Pons (tissue), 1 donor: ENCODE data around the gene TIMM50.
A peak's percentile ranks its signal among the peaks of the same experiment; 100 is the strongest.
"Not testable (repeated sequence)": the region's sequence is repeated elsewhere in the genome, so short reads cannot be mapped to it uniquely, and the experiment has no call there.

Experiments
- DNase-seq: peaks from one replicate; pipeline ENCODE4 v3.0.0-alpha.2; 2016; ENCODE audit warnings: low spot score

Gene TIMM50

DNA sequence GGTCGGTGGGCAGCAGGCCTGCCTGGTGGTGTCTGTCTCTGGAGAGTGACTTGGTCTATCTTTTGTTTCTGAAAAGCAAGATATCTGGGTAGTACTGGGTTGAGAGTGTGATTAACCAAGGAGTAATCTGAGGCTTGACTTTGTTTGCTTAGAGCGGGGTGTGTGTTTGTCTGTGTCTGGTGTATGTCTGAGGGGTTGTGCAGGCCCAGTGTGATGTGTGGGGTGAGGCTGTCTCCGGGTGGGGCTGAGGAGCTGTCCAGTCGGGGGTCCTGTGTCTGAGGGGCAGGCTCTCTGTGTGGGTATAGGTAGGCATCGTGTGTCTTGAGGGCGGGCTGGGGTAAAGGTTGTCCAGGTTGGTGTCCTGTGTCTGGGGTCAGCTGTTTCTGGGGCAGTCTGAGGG lies 11.1 kb upstream of the TIMM50 start:
- DNase-seq = no peak

DNA sequence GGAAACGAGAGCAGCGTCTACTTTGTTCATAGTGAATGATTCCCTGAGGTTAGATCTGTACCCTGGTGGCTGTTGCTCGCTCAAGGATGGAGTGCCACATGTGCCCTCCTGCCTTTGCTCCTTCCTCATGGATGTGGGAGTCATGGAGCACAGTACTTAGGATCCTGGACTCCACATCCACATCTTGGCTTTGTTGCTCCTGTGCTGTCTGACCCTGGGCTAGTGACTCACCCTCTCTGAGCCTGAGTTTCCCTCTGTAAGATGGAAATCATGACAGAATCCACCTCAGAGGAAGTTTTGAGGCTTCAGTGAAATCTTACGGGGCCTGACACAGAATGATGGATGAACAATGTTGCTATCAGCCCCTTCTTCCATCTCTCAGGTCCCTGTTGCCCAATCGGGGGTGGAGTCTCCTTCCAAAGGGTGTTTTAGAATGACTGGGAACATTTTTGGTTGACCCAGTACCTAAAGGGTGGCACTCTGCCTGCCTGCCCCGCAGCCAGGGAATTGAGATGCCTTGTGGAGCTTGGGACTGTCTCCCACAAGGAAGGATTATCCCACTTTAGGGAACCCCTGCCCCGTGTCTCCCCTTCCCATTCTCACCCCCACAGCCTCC lies 9.8 kb upstream of the TIMM50 start:
- DNase-seq = no peak

DNA sequence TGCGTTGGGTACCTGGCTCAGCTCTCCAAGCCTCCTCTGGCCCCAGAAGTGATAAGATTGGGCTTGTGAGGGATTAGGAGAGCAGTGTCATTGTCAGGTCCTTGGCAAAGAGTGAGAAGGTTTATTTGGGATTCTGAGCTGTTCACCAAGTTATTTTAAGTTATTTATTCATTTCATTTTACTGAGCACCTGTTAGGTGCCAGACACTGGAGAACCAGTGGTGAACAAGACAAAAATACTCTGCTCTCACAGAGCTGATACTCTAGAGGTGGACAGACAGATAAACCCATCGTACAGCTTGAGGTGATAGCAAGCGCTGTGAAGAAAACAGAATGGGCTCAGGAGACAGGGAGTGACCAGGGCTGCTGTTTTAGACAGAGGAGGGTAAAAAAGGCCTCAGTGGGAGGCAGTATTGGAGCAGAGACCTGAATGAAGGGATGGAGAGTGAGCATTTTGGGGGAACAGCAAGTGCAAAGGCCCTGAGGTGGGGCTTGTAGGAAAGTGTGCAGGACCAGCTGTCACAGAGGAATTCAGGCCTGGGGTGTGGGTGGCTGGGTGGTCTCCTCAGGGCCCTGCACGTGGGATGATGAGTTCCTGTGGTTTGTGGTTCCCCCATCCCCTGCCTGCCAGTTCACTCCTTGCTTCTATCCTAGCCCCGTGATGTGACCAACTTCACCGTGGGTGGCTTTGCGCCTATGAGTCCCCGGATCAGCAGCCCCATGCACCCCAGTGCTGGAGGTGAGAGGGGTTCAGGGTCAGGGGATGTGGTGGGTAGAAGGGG lies 8.7 kb upstream of the TIMM50 start:
- no peak for DNase-seq

- DNase-seq = no peak
Observed at GRCh38 chr19:39472746-39473442, 7.7 kb upstream of the TIMM50 start.

- DNase-seq = no peak
Observed at GRCh38 chr19:39473443-39473960, 7.1 kb upstream of the TIMM50 start.

- DNase-seq = no peak
Observed at GRCh38 chr19:39474139-39474620, 6.5 kb upstream of the TIMM50 start.

DNA sequence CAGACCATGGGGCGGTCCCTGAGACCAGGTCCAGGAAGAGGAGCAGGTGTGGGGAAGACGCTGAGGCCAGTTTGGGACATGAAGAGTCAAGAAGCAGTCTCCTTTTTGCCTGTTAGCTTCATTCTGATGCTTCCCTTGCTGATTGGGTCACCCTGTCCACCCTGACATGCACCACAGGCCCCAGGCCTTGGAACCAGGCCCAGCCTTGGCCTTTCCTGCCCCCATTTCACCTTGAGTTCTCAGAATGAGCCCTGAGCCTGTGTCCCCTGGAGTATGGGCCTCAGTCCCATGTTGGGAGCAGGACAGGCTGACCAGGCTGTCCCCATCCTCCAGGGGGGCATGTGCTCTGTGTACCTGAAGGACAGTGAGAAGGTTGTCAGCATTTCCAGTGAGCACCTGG lies 4.9 kb upstream of the TIMM50 start:
- no peak for DNase-seq

- DNase-seq = not testable (repeated sequence)
Observed at GRCh38 chr19:39479319-39479801, 1.3 kb upstream of the TIMM50 start.

GRCh38 chr19:39479916-39480315 lies 722 bp upstream of the TIMM50 start:
- no peak for DNase-seq

DNA sequence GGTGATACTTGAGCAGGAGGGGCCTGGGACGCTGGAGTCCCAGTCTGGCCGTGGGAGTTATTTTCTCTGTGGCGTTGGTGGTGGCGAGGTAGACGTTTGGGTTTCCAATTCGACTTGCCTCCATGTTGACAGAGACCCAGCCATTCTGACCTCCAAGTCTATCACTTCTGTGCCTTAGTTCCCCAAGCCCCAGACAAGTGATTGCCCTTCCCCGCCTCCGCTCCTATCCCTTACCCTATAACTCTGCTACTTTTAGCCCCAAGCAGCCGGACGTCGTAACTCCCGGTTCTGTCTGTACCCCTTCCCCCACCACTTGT lies 549 bp downstream of the TIMM50 start:
- DNase-seq = no peak

DNA sequence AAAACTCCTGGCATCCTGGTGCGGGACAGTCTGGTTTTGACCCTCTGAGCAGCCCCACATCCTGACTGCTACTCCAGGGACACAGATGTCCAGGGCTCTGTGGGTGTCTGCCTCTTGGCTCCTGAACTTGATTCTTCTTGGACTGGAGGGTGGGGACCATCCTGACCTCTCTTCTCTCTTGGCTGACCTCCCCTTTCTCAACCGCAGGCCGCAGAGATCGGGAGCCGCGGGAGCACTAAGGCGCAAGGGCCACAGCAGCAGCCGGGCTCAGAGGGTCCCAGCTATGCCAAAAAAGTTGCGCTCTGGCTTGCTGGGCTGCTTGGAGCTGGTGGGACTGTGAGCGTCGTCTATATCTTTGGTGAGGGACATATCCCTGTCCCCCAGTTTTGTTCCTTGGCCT lies 1.0 kb downstream of the TIMM50 start:
- no peak for DNase-seq

- no peak for DNase-seq
Observed at GRCh38 chr19:39483141-39483540, 2.5 kb downstream of the TIMM50 start.

- DNase-seq = no peak
Observed at GRCh38 chr19:39489756-39490155, 9.1 kb downstream of the TIMM50 start.

- DNase-seq = no peak
Observed at GRCh38 chr19:39492225-39492624, 11.6 kb downstream of the TIMM50 start.

- DNase-seq = no peak
Observed at GRCh38 chr19:39492788-39493187, 12.2 kb downstream of the TIMM50 start.

- DNase-seq = no peak
Observed at GRCh38 chr19:39494661-39495060, 14.0 kb downstream of the TIMM50 start.

DNA sequence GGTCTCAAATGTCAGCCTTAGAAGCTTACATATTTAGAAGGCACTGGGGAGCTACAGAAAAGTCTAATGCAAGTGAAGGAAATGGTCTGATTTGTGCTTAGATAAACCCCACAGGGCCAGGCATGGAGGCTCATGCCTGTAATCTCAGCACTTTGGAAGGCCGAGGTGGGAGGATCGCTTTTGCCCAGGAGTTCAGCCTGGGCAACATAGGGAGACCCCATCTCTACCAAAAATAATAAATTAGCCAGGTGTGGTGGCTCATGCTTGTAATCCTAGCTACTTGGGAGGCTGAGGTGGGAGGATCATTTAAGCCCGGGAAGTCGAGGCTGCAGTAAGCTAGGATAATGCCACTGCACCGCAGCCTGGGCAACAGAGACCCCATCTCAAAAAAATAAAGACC lies 15.4 kb downstream of the TIMM50 start:
- DNase-seq = no peak

GRCh38 chr19:39497701-39497995 lies 17.0 kb downstream of the TIMM50 start:
- no peak for DNase-seq

GRCh38 chr19:39497996-39498797 lies 17.6 kb downstream of the TIMM50 start:
- peak; percentile 14 for DNase-seq

DNA sequence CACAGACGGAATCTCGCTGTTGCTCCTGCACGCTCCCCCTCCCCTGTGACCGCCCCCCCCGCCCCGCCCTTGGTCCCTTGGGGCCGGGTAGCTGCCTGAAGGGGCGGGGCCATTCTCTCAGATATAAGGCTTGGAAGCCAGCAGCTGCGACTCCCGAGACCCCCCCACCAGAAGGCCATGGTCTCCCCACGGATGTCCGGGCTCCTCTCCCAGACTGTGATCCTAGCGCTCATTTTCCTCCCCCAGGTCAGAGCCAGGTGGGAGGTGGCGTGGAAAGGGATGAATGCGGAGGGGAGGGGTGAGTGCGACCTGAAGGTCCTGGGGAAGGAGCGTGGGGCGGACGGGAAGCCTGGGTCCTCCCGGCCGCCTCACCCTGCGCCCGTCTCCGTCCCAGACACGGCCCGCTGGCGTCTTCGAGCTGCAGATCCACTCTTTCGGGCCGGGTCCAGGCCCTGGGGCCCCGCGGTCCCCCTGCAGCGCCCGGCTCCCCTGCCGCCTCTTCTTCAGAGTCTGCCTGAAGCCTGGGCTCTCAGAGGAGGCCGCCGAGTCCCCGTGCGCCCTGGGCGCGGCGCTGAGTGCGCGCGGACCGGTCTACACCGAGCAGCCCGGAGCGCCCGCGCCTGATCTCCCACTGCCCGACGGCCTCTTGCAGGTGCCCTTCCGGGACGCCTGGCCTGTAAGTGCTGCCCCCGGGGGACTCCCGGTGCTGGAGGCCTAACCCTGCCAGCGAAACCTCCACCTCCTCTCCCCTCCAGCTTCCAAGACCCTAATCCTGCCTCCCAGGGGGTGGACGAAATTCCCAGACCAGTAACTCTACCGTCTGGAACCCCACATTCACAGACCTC lies 18.4 kb downstream of the TIMM50 start, which contains the start of gene DLL3:
Gene DLL3 (plus strand): TSS at position 150 of the 845 bp plus-strand sequence. CDS start 28 bp downstream, at position 178.
- no peak for DNase-seq

- DNase-seq = no peak
Observed at GRCh38 chr19:39499932-39500331, 19.3 kb downstream of the TIMM50 start.
